Ishikawa (cell line): Measurements from ENCODE around the gene TNFAIP2.

ENCODE experiments used
- CEBPB ChIP-seq: IDR thresholded peaks from 2 replicates; pipeline ENCODE4 v1.6.1; 2012
- CREB1 ChIP-seq: IDR thresholded peaks from 2 replicates; pipeline ENCODE4 v1.6.1; 2012; ENCODE audit warnings: low read depth
- EP300 ChIP-seq: IDR thresholded peaks from 2 replicates; pipeline ENCODE4 v1.6.1; 2012; ENCODE audit warnings: borderline replicate concordance
- FOXM1 ChIP-seq: IDR thresholded peaks from 2 replicates; pipeline ENCODE4 v1.6.1; 2012; ENCODE audit warnings: low read depth, borderline replicate concordance
- RAD21 ChIP-seq: IDR thresholded peaks from 2 replicates; pipeline ENCODE4 v1.6.1; 2012; ENCODE audit warnings: low read depth
- TAF1 ChIP-seq: IDR thresholded peaks from 2 replicates; pipeline ENCODE4 v1.6.1; 2012; ENCODE audit warnings: low read depth, mild to moderate bottlenecking
- TEAD4 ChIP-seq: IDR thresholded peaks from 2 replicates; pipeline ENCODE4 v1.6.1; 2012
- YY1 ChIP-seq: IDR thresholded peaks from 2 replicates; pipeline ENCODE4 v1.6.1; 2012; ENCODE audit warnings: low read depth
- TF ChIP-seq, protein P1 (sequence below): IDR thresholded peaks from 2 replicates; pipeline ENCODE4 v1.6.1; 2012
- TF ChIP-seq, protein P2 (sequence below): IDR thresholded peaks from 2 replicates; pipeline ENCODE4 v1.6.1; 2012; ENCODE audit warnings: low read depth, mild to moderate bottlenecking

DNA sequence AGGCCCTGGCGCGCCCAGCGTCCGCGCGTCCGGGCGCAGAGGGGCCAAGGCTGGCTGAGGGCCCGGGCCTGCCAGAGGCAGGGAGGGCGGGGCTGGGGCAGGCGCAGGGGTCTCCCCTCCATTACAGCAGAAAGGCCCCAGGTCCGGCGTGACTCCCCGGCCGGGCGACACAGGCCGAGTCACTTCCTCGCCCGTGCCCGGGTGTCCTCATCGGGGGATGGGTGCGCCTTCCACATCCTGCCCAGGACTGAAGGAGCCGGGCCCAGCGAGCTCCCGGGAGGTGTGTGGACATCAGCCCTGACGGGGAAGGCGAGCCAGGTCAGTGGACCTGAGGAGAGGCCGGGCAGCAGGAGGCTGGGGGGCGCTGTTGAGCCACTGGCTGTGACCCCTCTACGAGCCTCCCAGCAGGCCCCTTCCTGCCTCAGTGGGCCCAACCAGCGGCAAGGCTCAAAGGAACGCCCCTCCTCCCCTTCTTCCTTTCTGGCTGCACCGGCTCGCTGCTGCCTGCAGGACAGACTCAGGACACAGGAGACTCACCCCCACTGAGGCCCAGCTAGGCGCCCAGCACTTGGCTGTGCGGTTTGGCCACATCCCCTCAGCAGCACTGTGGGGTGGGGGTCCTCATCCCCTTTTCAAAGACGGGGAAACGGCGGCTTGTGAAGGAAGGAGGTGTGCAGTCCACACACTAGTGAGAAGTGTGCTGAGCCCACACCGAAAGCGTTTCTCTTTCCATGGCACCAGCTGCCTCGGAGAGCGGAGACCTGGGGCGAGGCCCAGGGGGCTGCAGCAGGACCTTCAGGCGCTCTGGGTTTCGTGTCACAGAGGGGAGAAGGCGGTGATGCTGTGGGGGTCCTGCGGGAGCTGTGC lies 606 bp downstream of the TNFAIP2 start:
- 0 out of 2 replicates have a peak, but pooled peaks have one; percentile 4 for TF ChIP-seq EP300
- no peak for TF ChIP-seq FOXM1
- TF ChIP-seq CREB1, result no peak
- TF ChIP-seq, protein P1, sequence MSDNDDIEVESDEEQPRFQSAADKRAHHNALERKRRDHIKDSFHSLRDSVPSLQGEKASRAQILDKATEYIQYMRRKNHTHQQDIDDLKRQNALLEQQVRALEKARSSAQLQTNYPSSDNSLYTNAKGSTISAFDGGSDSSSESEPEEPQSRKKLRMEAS, result no peak
- no peak for TF ChIP-seq CEBPB
- TF ChIP-seq TEAD4, result no peak
- TF ChIP-seq, protein P2, sequence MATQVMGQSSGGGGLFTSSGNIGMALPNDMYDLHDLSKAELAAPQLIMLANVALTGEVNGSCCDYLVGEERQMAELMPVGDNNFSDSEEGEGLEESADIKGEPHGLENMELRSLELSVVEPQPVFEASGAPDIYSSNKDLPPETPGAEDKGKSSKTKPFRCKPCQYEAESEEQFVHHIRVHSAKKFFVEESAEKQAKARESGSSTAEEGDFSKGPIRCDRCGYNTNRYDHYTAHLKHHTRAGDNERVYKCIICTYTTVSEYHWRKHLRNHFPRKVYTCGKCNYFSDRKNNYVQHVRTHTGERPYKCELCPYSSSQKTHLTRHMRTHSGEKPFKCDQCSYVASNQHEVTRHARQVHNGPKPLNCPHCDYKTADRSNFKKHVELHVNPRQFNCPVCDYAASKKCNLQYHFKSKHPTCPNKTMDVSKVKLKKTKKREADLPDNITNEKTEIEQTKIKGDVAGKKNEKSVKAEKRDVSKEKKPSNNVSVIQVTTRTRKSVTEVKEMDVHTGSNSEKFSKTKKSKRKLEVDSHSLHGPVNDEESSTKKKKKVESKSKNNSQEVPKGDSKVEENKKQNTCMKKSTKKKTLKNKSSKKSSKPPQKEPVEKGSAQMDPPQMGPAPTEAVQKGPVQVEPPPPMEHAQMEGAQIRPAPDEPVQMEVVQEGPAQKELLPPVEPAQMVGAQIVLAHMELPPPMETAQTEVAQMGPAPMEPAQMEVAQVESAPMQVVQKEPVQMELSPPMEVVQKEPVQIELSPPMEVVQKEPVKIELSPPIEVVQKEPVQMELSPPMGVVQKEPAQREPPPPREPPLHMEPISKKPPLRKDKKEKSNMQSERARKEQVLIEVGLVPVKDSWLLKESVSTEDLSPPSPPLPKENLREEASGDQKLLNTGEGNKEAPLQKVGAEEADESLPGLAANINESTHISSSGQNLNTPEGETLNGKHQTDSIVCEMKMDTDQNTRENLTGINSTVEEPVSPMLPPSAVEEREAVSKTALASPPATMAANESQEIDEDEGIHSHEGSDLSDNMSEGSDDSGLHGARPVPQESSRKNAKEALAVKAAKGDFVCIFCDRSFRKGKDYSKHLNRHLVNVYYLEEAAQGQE, result no peak
- peak; percentile 53 for TF ChIP-seq RAD21
- TF ChIP-seq TAF1, result no peak
- TF ChIP-seq YY1, result no peak
